Suprapubic skin (tissue), 3 donors: Measurements from ENCODE around the gene DHTKD1.

Experiments
- CTCF ChIP-seq, 2 donors: fragments of 200-600 bp in 1 of 2; fragments of 450-650 bp in 1 of 2; sonication (generic) in 1 of 2; IDR thresholded peaks; one replicate each; pipeline ENCODE4 v1.5.1; 2016 to 2019; ENCODE audit warnings: antibody characterized with exemption in 2 of 2, mild to moderate bottlenecking in 1 of 2, moderate library complexity in 1 of 2
- POLR2AphosphoS5 ChIP-seq, 3 donors: sonication (generic); formaldehyde crosslinking; IDR thresholded peaks; one replicate each; pipeline ENCODE4 v1.6.1; 2017; ENCODE audit warnings: antibody characterized with exemption in 3 of 3

GRCh38 chr10:12165999-12166775 lies 97.4 kb downstream of the DHTKD1 start:
- TF ChIP-seq CTCF (IDR thresholded peaks at IDR 0.05) (no peak), POLR2AphosphoS5 (IDR thresholded peaks at IDR 0.05) (no peak)
